Neural cell (in vitro differentiated cells): Measurements from ENCODE around the gene DACH1. TPM values are rescaled to one million over a fixed set of nuclear protein-coding genes. Genes with fewer than 3 reads are reported as not detected.
A peak's percentile ranks its signal among the peaks of the same experiment; 100 is the strongest.

Source experiments
- H2AFZ ChIP-seq: fragments of 200-600, 300-800 bp; sonication (generic), shearing (Covaris generic); 2 replicates; pipeline ENCODE4 v1.6.0; 2014; ENCODE audit warnings: low read depth, mild to moderate bottlenecking, antibody characterized with exemption, low read length, moderate library complexity
- H3F3A ChIP-seq: fragments of 200-600 bp; shearing (Covaris generic); 2 replicates; pipeline ENCODE4 v1.6.1; 2016; ENCODE audit warnings: mild to moderate bottlenecking, moderate library complexity, mixed read lengths, antibody characterized with exemption, low read length; ENCODE audit not compliant: insufficient read depth, poor library complexity, severe bottlenecking
- H3K27ac ChIP-seq: fragments of 200-600, 300-800 bp; sonication (generic), shearing (Covaris generic); 2 replicates; pipeline ENCODE4 v1.5.1; 2014; ENCODE audit warnings: mild to moderate bottlenecking, low read length, moderate library complexity
- H3K27me3 ChIP-seq: fragments of 300-800, 200-600 bp; sonication (generic), shearing (Covaris generic); 2 replicates; pipeline ENCODE4 v1.6.0; 2014; ENCODE audit warnings: mild to moderate bottlenecking, low read depth, low read length, moderate library complexity; ENCODE audit not compliant: insufficient read depth
- H3K36me3 ChIP-seq: fragments of 300-800, 200-600 bp; sonication (generic), shearing (Covaris generic); 2 replicates; pipeline ENCODE4 v1.5.1; 2014; ENCODE audit warnings: mild to moderate bottlenecking, antibody characterized with exemption, low read length, moderate library complexity; ENCODE audit not compliant: insufficient read depth
- H3K4me2 ChIP-seq: fragments of 300-800, 200-600 bp; sonication (generic), shearing (Covaris generic); 2 replicates; pipeline ENCODE4 v1.6.0; 2014; ENCODE audit warnings: mild to moderate bottlenecking, low read length
- H3K4me3 ChIP-seq: fragments of 300-800, 200-600 bp; sonication (generic), shearing (Covaris generic); 2 replicates; pipeline ENCODE4 v1.5.1; 2014; ENCODE audit warnings: mild to moderate bottlenecking, low read length, moderate library complexity
- H3K79me2 ChIP-seq: fragments of 200-600 bp; shearing (Covaris generic); replicated peaks from 2 replicates; pipeline ENCODE4 v1.6.0; 2014; ENCODE audit warnings: mild to moderate bottlenecking, low read length, moderate library complexity; ENCODE audit not compliant: insufficient read depth
- H3K9ac ChIP-seq: fragments of 300-800, 200-600 bp; sonication (generic), shearing (Covaris generic); 2 replicates; pipeline ENCODE4 v1.6.1; 2016; ENCODE audit warnings: mild to moderate bottlenecking, low read length, mixed read lengths
- H3K9me2 ChIP-seq: fragments of 200-600 bp; shearing (Covaris generic); 2 replicates; pipeline ENCODE4 v1.6.1; 2016; ENCODE audit warnings: mild to moderate bottlenecking, low read length, mixed read lengths; ENCODE audit not compliant: insufficient read depth
- H3K9me3 ChIP-seq: fragments of 200-600, 300-800 bp; sonication (generic), shearing (Covaris generic); 2 replicates; pipeline ENCODE4 v1.6.1; 2016; ENCODE audit warnings: mild to moderate bottlenecking, mixed run types, low read length, moderate library complexity, mixed read lengths
- H4K20me1 ChIP-seq: fragments of 200-600 bp; shearing (Covaris generic); 2 replicates; pipeline ENCODE4 v1.6.1; 2016; ENCODE audit warnings: mild to moderate bottlenecking, mixed run types; ENCODE audit not compliant: insufficient read depth
- EP300 ChIP-seq: fragments of 450-650 bp; conservative IDR thresholded peaks from 2 replicates; pipeline ENCODE4 v1.6.1; 2014; ENCODE audit warnings: antibody characterized with exemption, mild to moderate bottlenecking, moderate library complexity; ENCODE audit not compliant: poor library complexity, severe bottlenecking
- EZH2 ChIP-seq: fragments of 200-600, 300-800 bp; shearing (Covaris generic), sonication (generic); IDR thresholded peaks from 2 replicates; pipeline ENCODE4 v1.6.1; 2014; ENCODE audit warnings: antibody characterized with exemption, low read length, borderline replicate concordance, mild to moderate bottlenecking; ENCODE audit not compliant: insufficient read depth, poor library complexity, severe bottlenecking
- MXI1 ChIP-seq: fragments of 450-650 bp; conservative IDR thresholded peaks from 2 replicates; pipeline ENCODE4 v1.6.1; 2014; ENCODE audit warnings: antibody characterized with exemption, mild to moderate bottlenecking; ENCODE audit not compliant: poor library complexity, severe bottlenecking
- POLR2AphosphoS5 ChIP-seq: IDR thresholded peaks from 2 replicates; pipeline ENCODE4 v1.6.1; 2012
- RAD21 ChIP-seq: fragments of 450-650 bp; conservative IDR thresholded peaks from 2 replicates; pipeline ENCODE4 v1.6.1; 2014; ENCODE audit warnings: antibody characterized with exemption, mild to moderate bottlenecking, moderate library complexity
- SMC3 ChIP-seq: fragments of 450-650 bp; conservative IDR thresholded peaks from 2 replicates; pipeline ENCODE4 v1.6.1; 2014; ENCODE audit warnings: antibody characterized with exemption, mild to moderate bottlenecking, moderate library complexity; ENCODE audit not compliant: poor library complexity
- TAF1 ChIP-seq: IDR thresholded peaks from 2 replicates; pipeline ENCODE4 v1.6.1; 2012; ENCODE audit warnings: low read depth
- polyA plus RNA-seq: library from polyadenylated mRNA; depleted of rRNA; stranded (reverse); fragments of >200 nt; gene quantifications from 2 replicates; pipeline ENCODE4 v1.2.3, GENCODE V29; 2014
- TF ChIP-seq, protein P1 (sequence below): fragments of 450-650 bp; IDR thresholded peaks from 2 replicates; pipeline ENCODE4 v1.5.1; 2014; ENCODE audit warnings: antibody characterized with exemption, mild to moderate bottlenecking, moderate library complexity; ENCODE audit not compliant: poor library complexity, severe bottlenecking
- TF ChIP-seq, protein P2 (sequence below): IDR thresholded peaks from 2 replicates; pipeline ENCODE4 v1.6.1; 2012; ENCODE audit warnings: borderline replicate concordance

DACH1 gene
- polyA plus RNA-seq, 1 donor from 2014 or later: 20.0 TPM

DNA sequence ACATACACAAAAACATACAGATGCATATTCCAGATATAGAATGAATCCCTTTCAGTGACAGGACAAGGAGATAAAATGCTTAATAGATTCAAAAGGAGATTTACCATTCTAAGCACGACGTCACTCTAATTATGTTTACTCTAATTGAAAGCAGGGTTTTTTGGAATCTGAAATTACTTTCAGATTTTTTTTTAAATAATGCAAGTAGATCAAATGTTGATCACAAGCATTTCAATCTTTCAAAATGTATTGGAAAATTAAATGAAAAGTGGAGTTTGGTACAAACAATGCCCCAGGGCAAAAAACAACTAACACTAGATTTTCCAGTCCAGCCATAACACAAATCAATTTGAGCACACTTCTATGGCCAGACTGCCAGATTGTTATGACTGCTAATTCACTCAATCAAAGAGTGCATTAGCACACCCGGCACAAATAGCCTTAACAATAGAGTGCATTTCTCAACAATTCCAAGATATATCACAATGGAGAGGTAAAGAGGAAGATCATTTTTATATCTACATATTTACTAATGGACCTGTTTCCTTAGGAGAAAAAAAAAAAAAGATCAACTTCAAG lies 4.3 kb upstream of the DACH1 start:
- no peak overlapping the region for H3K4me2 ChIP-seq
- TF ChIP-seq EP300: no peak
- TF ChIP-seq, protein P1, sequence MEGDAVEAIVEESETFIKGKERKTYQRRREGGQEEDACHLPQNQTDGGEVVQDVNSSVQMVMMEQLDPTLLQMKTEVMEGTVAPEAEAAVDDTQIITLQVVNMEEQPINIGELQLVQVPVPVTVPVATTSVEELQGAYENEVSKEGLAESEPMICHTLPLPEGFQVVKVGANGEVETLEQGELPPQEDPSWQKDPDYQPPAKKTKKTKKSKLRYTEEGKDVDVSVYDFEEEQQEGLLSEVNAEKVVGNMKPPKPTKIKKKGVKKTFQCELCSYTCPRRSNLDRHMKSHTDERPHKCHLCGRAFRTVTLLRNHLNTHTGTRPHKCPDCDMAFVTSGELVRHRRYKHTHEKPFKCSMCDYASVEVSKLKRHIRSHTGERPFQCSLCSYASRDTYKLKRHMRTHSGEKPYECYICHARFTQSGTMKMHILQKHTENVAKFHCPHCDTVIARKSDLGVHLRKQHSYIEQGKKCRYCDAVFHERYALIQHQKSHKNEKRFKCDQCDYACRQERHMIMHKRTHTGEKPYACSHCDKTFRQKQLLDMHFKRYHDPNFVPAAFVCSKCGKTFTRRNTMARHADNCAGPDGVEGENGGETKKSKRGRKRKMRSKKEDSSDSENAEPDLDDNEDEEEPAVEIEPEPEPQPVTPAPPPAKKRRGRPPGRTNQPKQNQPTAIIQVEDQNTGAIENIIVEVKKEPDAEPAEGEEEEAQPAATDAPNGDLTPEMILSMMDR: no peak
- TF ChIP-seq EZH2: no peak
- no peak for TF ChIP-seq TAF1
- no peak for TF ChIP-seq MXI1
- TF ChIP-seq POLR2AphosphoS5: peak; percentile 26
- peaks cover 27% of the 10 kb centered on the region for H3K27me3 ChIP-seq
- H3K9ac ChIP-seq: no peak overlapping the region
- H4K20me1 ChIP-seq: no peaks in the 10 kb centered on the region
- H2AFZ ChIP-seq: no peak overlapping the region
- H3K79me2 ChIP-seq: peaks cover 23% of the 10 kb centered on the region
- H3K9me3 ChIP-seq: no peaks in the 10 kb centered on the region
- H3K27ac ChIP-seq: no peak overlapping the region
- no peaks in the 10 kb centered on the region for H3K36me3 ChIP-seq
- no peak overlapping the region for H3K4me3 ChIP-seq
- H3K9me2 ChIP-seq: no peaks in the 10 kb centered on the region
- H3F3A ChIP-seq: peaks cover 5% of the 10 kb centered on the region

DNA sequence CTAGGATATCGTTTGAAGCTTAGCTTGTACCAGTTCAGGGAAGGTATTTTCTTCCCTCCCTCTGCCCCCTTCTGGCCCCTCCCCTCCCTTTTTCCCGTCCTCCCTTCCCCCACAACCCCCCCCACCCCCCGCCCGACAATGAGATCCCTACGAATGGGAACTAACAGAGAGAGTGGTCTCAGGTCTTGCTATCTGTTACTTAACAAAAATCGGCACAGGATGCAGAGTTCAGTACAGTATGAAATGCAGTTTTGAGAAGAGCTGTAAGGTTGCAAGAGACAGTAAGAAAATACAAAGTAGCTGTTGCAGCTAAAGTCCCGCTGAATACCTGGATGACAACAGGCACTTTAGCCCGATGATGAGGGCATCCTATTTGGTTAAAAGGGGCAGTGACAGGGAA lies 3.1 kb upstream of the DACH1 start:
- TF ChIP-seq, protein P1: no peak
- TF ChIP-seq POLR2AphosphoS5 (no peak), EZH2 (no peak), RAD21 (no peak), SMC3 (no peak)
- TF ChIP-seq, protein P2, sequence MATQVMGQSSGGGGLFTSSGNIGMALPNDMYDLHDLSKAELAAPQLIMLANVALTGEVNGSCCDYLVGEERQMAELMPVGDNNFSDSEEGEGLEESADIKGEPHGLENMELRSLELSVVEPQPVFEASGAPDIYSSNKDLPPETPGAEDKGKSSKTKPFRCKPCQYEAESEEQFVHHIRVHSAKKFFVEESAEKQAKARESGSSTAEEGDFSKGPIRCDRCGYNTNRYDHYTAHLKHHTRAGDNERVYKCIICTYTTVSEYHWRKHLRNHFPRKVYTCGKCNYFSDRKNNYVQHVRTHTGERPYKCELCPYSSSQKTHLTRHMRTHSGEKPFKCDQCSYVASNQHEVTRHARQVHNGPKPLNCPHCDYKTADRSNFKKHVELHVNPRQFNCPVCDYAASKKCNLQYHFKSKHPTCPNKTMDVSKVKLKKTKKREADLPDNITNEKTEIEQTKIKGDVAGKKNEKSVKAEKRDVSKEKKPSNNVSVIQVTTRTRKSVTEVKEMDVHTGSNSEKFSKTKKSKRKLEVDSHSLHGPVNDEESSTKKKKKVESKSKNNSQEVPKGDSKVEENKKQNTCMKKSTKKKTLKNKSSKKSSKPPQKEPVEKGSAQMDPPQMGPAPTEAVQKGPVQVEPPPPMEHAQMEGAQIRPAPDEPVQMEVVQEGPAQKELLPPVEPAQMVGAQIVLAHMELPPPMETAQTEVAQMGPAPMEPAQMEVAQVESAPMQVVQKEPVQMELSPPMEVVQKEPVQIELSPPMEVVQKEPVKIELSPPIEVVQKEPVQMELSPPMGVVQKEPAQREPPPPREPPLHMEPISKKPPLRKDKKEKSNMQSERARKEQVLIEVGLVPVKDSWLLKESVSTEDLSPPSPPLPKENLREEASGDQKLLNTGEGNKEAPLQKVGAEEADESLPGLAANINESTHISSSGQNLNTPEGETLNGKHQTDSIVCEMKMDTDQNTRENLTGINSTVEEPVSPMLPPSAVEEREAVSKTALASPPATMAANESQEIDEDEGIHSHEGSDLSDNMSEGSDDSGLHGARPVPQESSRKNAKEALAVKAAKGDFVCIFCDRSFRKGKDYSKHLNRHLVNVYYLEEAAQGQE: no peak
- no peaks in the 10 kb centered on the region for H3K36me3 ChIP-seq
- H3K4me2 ChIP-seq: no peak overlapping the region
- H3K4me3 ChIP-seq: peak overlapping the region; percentile 92
- H3F3A ChIP-seq: peaks cover 5% of the 10 kb centered on the region
- H3K79me2 ChIP-seq: peaks cover 23% of the 10 kb centered on the region
- no peak overlapping the region for H2AFZ ChIP-seq
- H3K27ac ChIP-seq: no peak overlapping the region
- no peaks in the 10 kb centered on the region for H4K20me1 ChIP-seq
- no peak overlapping the region for H3K9ac ChIP-seq
- no peaks in the 10 kb centered on the region for H3K9me2 ChIP-seq
- H3K9me3 ChIP-seq: no peaks in the 10 kb centered on the region
- H3K27me3 ChIP-seq: peaks cover 27% of the 10 kb centered on the region
